Measurements from ENCODE around the gene LAMC3. TPM values are rescaled to one million over a fixed set of nuclear protein-coding genes. Genes with fewer than 3 reads are reported as not detected.
"Not testable (repeated sequence)": the region's sequence is repeated elsewhere in the genome, so short reads cannot be mapped to it uniquely, and the experiment has no call there.

Gene LAMC3
- total RNA-seq, 1 donor from 2014 or later: 26.4 TPM

- Histone ChIP-seq H3K4me3 (no peak overlapping the region), H3K36me3 (no peaks in the 10 kb centered on the region), H3K27ac (no peak overlapping the region), H3K4me1 (peaks cover 6% of the 10 kb centered on the region), H3K9me3 (no peaks in the 10 kb centered on the region), H3K27me3 (ENCODE audit: low read depth) (peaks cover 45% of the 10 kb centered on the region)
- DNase-seq (no peak), ATAC-seq (no peak)
- intact Hi-C loops (cut with DNase I): no loop called here
- TF ChIP-seq CTCF (IDR thresholded peaks at IDR 0.05): no peak
These were observed 89.6 kb downstream of the LAMC3 start for GRCh38 chr9:131098391-131099101.

GRCh38 chr9:131099102-131099606, 90.2 kb downstream of the LAMC3 start:
- Histone ChIP-seq H3K4me1 (peaks cover 6% of the 10 kb centered on the region), H3K9me3 (no peaks in the 10 kb centered on the region), H3K27me3 (ENCODE audit: low read depth) (peaks cover 39% of the 10 kb centered on the region), H3K4me3 (no peak overlapping the region), H3K36me3 (no peaks in the 10 kb centered on the region), H3K27ac (no peak overlapping the region)
- intact Hi-C loops (cut with DNase I): no loop called here
- ATAC-seq (no peak), DNase-seq (no peak)
- TF ChIP-seq CTCF (IDR thresholded peaks at IDR 0.05): no peak

- H3K4me3 ChIP-seq; H3K27ac ChIP-seq; H3K4me1 ChIP-seq; H3K9me3 ChIP-seq; H3K36me3 ChIP-seq; intact Hi-C loops (cut with DNase I); ATAC-seq; DNase-seq: not testable (repeated sequence)
- peaks cover 33% of the 10 kb centered on the region for H3K27me3 ChIP-seq (ENCODE audit: low read depth)
These were observed 90.9 kb downstream of the LAMC3 start for GRCh38 chr9:131099845-131100244.

GRCh38 chr9:131100445-131100844, 91.5 kb downstream of the LAMC3 start:
- peaks cover 27% of the 10 kb centered on the region for H3K27me3 ChIP-seq (ENCODE audit: low read depth)
- ATAC-seq: no peak
- no peaks in the 10 kb centered on the region for H3K9me3 ChIP-seq
- no peak for TF ChIP-seq CTCF (IDR thresholded peaks at IDR 0.05)
- H3K4me3 ChIP-seq: no peak overlapping the region
- no peak overlapping the region for H3K27ac ChIP-seq
- no peaks in the 10 kb centered on the region for H3K36me3 ChIP-seq
- peaks cover 6% of the 10 kb centered on the region for H3K4me1 ChIP-seq
- no peak for DNase-seq
- intact Hi-C loops (cut with DNase I): no loop called here

GRCh38 chr9:131101207-131101964, 92.4 kb downstream of the LAMC3 start:
- Histone ChIP-seq H3K9me3 (no peaks in the 10 kb centered on the region), H3K27me3 (ENCODE audit: low read depth) (peaks cover 18% of the 10 kb centered on the region), H3K4me3 (no peak overlapping the region), H3K36me3 (no peaks in the 10 kb centered on the region), H3K27ac (no peak overlapping the region), H3K4me1 (peaks cover 6% of the 10 kb centered on the region)
- intact Hi-C loops (cut with DNase I): no loop called here
- no peak for ATAC-seq
- no peak for DNase-seq
- TF ChIP-seq CTCF (IDR thresholded peaks at IDR 0.05): no peak

GRCh38 chr9:131103024-131103423, 94.0 kb downstream of the LAMC3 start:
- Histone ChIP-seq H3K9me3 (no peaks in the 10 kb centered on the region), H3K36me3 (no peaks in the 10 kb centered on the region), H3K4me1 (no peaks in the 10 kb centered on the region), H3K4me3 (no peak overlapping the region), H3K27me3 (ENCODE audit: low read depth) (peaks cover 2% of the 10 kb centered on the region), H3K27ac (peak overlapping the region; percentile 38)
- DNase-seq: no peak
- TF ChIP-seq CTCF (IDR thresholded peaks at IDR 0.05): no peak
- no peak for ATAC-seq
- intact Hi-C loops (cut with DNase I): no loop called here
